GM19397 (cell line): ENCODE measurements around the gene TPST2.

Source experiments
- ATAC-seq: cut with Tn5 transposase; IDR thresholded peaks from one replicate; pipeline ENCODE4 v1.9.1; 2021; ENCODE audit warnings: mild to moderate bottlenecking, moderate library complexity; ENCODE audit not compliant: unreplicated experiment

TPST2 gene

GRCh38 chr22:26612652-26613051 is 22.7 kb upstream of the TPST2 start:
- no peak for ATAC-seq

- ATAC-seq = no peak
Measured at GRCh38 chr22:26610996-26611395, 21.1 kb upstream of the TPST2 start.

- peak; percentile 75 for ATAC-seq
Measured at GRCh38 chr22:26610072-26610958, 20.4 kb upstream of the TPST2 start.

- ATAC-seq = no peak
Measured at GRCh38 chr22:26609287-26609686, 19.4 kb upstream of the TPST2 start.

- ATAC-seq = no peak
Measured at GRCh38 chr22:26608129-26608528, 18.2 kb upstream of the TPST2 start.

GRCh38 chr22:26606611-26607010 is 16.7 kb upstream of the TPST2 start:
- ATAC-seq = no peak

- no peak for ATAC-seq
Measured at GRCh38 chr22:26604368-26604767, 14.4 kb upstream of the TPST2 start.

- ATAC-seq = no peak
Measured at GRCh38 chr22:26602127-26602526, 12.2 kb upstream of the TPST2 start.

GRCh38 chr22:26601726-26602125 is 11.8 kb upstream of the TPST2 start:
- no peak for ATAC-seq

GRCh38 chr22:26599505-26599904 is 9.6 kb upstream of the TPST2 start:
- ATAC-seq = no peak

- ATAC-seq = no peak
Measured at GRCh38 chr22:26597480-26597879, 7.5 kb upstream of the TPST2 start.

- no peak for ATAC-seq
Measured at GRCh38 chr22:26597026-26597425, 7.1 kb upstream of the TPST2 start.

GRCh38 chr22:26593763-26594162 is 3.8 kb upstream of the TPST2 start:
- ATAC-seq = no peak

GRCh38 chr22:26592421-26592891 is 2.5 kb upstream of the TPST2 start:
- ATAC-seq = peak; percentile 41

- ATAC-seq = peak; percentile 22
Measured at GRCh38 chr22:26589367-26589844, 526 bp downstream of the TPST2 start.

- ATAC-seq = no peak
Measured at GRCh38 chr22:26588729-26589366, 1.1 kb downstream of the TPST2 start.

- ATAC-seq = no peak
Measured at GRCh38 chr22:26587991-26588613, 1.8 kb downstream of the TPST2 start.

- no peak for ATAC-seq
Measured at GRCh38 chr22:26586556-26587325, 3.2 kb downstream of the TPST2 start.

GRCh38 chr22:26585104-26585790 is 4.7 kb downstream of the TPST2 start:
- no peak for ATAC-seq

- no peak for ATAC-seq
Measured at GRCh38 chr22:26584010-26584409, 5.9 kb downstream of the TPST2 start.
